Esophagus squamous epithelium (tissue), 5 donors: Measurements from ENCODE around the gene NAPB. TPM values are rescaled to one million over a fixed set of nuclear protein-coding genes. Genes with fewer than 3 reads are reported as not detected.

Experiments used
- DNase-seq: peaks from one replicate; lab custom pipeline; 2025; lab: John Stamatoyannopoulos, UW
- H3K27ac ChIP-seq, 4 donors: fragments of 200-600 bp; sonication (generic); one replicate each; pipeline ENCODE4 v1.5.1; 2016 to 2019; ENCODE audit warnings: mild to moderate bottlenecking in 1 of 4
- H3K27me3 ChIP-seq, 4 donors: fragments of 200-600 bp; sonication (generic); 1 replicate in 3 of 4; 2 replicates in 1 of 4; pipeline versions ENCODE4 v1.5.1 to v1.6.0; 2017 to 2021; ENCODE audit warnings: antibody characterized with exemption in 1 of 4
- H3K36me3 ChIP-seq, 3 donors: fragments of 200-600 bp; sonication (generic); one replicate each; pipeline ENCODE4 v1.5.1; 2016 to 2019
- H3K4me1 ChIP-seq, 3 donors: fragments of 200-600 bp; sonication (generic); one replicate each; pipeline ENCODE4 v1.5.1; 2017 to 2019
- H3K4me3 ChIP-seq, 4 donors: fragments of 200-600 bp; sonication (generic); 1 replicate in 3 of 4; 2 replicates in 1 of 4; pipeline ENCODE4 v1.5.1; 2016 to 2019; ENCODE audit warnings: mild to moderate bottlenecking in 2 of 4, moderate library complexity in 1 of 4
- H3K9me3 ChIP-seq, 3 donors: fragments of 200-600 bp; sonication (generic); one replicate each; pipeline ENCODE4 v1.5.1; 2016 to 2019
- POLR2A ChIP-seq, 4 donors: fragments of 450-650 bp; IDR thresholded peaks; one replicate each; pipeline ENCODE4 v1.6.1; 2017; ENCODE audit warnings: antibody characterized with exemption in 4 of 4, mild to moderate bottlenecking in 4 of 4, moderate library complexity in 3 of 4
- WGBS, 2 donors: methylation state at CpG; one replicate each; pipeline ENCODE4 v1.1.5; 2018; 5-methylcytosine and 5-hydroxymethylcytosine counted together
- intact Hi-C: fragments of 100-400 bp; cut with DNase I; formaldehyde crosslinking; loops from one replicate; pipeline ENCODE4 v1.15.0; 2022
- total RNA-seq, 4 donors: library from RNA; depleted of rRNA; stranded (reverse); fragments of >200 nt; gene quantifications; one replicate each; pipeline ENCODE4 v1.1.0, GENCODE V29; 2016
- TF ChIP-seq, protein P1 (sequence below), 6 experiments: fragments of 450-650 bp in 4 of 6; fragments of 200-600 bp in 2 of 6; sonication (generic) in 2 of 6; IDR thresholded peaks; one replicate each; pipeline ENCODE4 v1.5.1; 2016 to 2019; ENCODE audit warnings: antibody characterized with exemption in 6 of 6, mild to moderate bottlenecking in 4 of 6, moderate library complexity in 4 of 6
- donor health status: DM: yes; HTN: yes; CAD: no.

The NAPB gene
- total RNA-seq, 4 donors from 2014 or later: 7.7 to 16.0 (median 8.7) TPM

DNA sequence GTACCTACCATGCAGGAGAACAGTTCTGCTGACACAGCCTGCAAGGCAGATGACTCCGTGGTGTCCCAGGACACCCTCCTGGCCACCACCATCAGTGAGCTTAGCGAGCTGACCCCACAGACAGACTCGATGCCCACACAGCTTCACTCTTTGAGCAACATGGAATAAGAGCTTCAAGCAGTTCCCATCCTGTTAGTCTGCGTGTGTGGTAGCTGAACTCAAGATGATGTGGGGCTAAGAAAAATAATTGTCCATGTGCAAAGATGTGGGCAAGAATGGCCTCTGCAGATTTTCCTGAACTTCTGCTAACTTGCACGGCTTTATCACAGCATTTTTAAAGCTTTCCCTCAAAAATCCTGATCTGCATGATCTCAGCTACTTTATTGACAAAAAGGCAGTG lies 51.0 kb downstream of the NAPB start:
- H3K36me3 ChIP-seq: peaks cover 21 to 76% (median 38%) of the 10 kb centered on the region in 3 donors
- 89 to 95% methylated on average over 4 to 5 of the region's 5 CpGs for WGBS, 2 donors

DNA sequence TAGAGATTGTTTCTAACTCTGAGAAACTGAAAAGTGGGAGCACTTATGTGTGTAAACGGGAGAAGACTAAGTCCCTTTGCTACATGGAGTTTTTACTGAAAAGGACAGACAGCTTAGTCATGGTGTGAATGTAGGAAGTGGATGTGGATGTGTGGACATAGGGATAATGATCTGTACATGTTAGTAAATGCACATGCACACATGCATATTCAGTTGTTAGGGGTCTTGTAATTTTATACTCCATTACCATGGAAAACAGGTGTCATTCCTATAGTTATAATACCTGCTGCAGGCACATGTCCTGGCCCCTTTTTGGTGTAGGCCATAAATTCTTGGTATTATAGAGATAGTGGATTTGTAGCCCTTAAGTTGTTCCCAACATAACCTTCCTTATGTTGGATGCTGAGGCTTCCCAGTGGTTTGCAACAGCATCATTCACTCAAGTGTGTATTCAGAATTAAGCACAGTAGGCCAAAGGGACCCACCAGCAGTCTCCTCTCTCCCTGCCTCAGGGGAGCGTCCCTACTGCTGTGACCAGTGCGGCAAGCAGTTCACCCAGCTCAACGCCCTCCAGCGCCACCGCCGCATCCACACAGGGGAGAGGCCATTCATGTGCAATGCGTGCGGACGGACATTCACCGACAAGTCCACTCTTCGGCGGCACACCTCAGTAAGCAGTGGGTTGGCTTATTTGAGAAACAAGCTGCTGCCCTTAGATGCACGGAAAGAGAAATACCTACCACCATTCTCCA lies 52.0 kb downstream of the NAPB start:
- H3K27ac ChIP-seq: no peak overlapping the region
- no peaks in the 10 kb centered on the region for H3K9me3 ChIP-seq
- H3K27me3 ChIP-seq: no peaks in the 10 kb centered on the region
- intact Hi-C loops: no loop called here
- H3K4me1 ChIP-seq: peaks cover 0 to 34% (median 16%) of the 10 kb centered on the region in 3 donors
- no peak overlapping the region for H3K4me3 ChIP-seq
- WGBS, 2 donors: 87 to 95% methylated on average over 8 to 12 of the region's 14 CpGs
- TF ChIP-seq, protein P1, sequence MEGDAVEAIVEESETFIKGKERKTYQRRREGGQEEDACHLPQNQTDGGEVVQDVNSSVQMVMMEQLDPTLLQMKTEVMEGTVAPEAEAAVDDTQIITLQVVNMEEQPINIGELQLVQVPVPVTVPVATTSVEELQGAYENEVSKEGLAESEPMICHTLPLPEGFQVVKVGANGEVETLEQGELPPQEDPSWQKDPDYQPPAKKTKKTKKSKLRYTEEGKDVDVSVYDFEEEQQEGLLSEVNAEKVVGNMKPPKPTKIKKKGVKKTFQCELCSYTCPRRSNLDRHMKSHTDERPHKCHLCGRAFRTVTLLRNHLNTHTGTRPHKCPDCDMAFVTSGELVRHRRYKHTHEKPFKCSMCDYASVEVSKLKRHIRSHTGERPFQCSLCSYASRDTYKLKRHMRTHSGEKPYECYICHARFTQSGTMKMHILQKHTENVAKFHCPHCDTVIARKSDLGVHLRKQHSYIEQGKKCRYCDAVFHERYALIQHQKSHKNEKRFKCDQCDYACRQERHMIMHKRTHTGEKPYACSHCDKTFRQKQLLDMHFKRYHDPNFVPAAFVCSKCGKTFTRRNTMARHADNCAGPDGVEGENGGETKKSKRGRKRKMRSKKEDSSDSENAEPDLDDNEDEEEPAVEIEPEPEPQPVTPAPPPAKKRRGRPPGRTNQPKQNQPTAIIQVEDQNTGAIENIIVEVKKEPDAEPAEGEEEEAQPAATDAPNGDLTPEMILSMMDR (IDR thresholded peaks at IDR 0.05): no peak
- TF ChIP-seq POLR2A (IDR thresholded peaks at IDR 0.05): no peak
- peaks cover 21 to 76% (median 38%) of the 10 kb centered on the region in 3 donors for H3K36me3 ChIP-seq
- DNase-seq: no peak

More for the DNA sequence above, 51.0 kb downstream of the NAPB start:
- Histone ChIP-seq H3K27me3 (no peaks in the 10 kb centered on the region), H3K4me3 (no peak overlapping the region), H3K27ac (no peak overlapping the region), H3K4me1 (peaks cover 0 to 29% (median 16%) of the 10 kb centered on the region in 3 donors), H3K9me3 (no peaks in the 10 kb centered on the region)
- DNase-seq: no peak
- intact Hi-C loops: no loop called here
- TF ChIP-seq, protein P1 (IDR thresholded peaks at IDR 0.05): no peak
- TF ChIP-seq POLR2A (IDR thresholded peaks at IDR 0.05): no peak

DNA sequence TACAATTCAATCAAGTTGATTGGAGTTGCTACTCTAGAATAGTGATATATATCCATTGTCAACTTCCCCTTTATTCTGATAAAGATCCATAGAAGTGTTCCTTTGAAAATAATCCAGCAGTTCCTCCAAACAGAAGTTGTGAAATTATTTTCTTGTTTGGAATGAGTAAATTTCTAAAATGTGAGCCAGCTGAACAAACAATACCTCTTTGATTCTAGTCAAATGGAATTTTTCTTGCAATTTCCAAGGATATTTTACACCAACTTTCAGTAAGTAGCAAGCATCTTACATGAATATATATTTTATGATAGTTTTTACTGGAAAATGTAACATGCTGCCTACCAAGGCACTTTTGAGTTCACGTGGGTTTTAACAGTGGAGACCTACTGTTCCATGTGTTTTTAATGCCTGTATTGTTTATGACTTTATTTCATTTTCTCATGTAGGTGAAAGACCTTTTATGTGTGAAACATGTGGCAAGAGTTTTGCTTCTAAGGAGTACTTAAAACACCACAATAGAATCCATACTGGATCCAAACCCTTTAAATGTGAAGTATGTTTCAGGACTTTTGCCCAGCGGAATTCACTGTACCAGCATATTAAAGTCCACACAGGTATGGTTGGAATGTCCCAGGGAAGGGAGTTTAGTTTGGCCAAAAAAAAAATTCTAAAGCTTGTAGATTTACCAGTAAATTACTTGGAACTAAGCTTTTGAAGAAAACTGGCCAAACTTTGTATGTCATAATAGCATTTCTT lies 52.8 kb downstream of the NAPB start:
- intact Hi-C loops: no loop called here
- no peak for TF ChIP-seq POLR2A (IDR thresholded peaks at IDR 0.05)
- TF ChIP-seq, protein P1 (IDR thresholded peaks at IDR 0.05): no peak
- WGBS, 2 donors: 87 to 97% methylated on average over 2 of the region's 2 CpGs
- Histone ChIP-seq H3K4me1 (peaks cover 0 to 41% (median 18%) of the 10 kb centered on the region in 3 donors), H3K27me3 (no peaks in the 10 kb centered on the region), H3K9me3 (no peaks in the 10 kb centered on the region), H3K27ac (no peak overlapping the region), H3K4me3 (no peak overlapping the region), H3K36me3 (peaks cover 21 to 69% (median 35%) of the 10 kb centered on the region in 3 donors)
- no peak for DNase-seq

DNA sequence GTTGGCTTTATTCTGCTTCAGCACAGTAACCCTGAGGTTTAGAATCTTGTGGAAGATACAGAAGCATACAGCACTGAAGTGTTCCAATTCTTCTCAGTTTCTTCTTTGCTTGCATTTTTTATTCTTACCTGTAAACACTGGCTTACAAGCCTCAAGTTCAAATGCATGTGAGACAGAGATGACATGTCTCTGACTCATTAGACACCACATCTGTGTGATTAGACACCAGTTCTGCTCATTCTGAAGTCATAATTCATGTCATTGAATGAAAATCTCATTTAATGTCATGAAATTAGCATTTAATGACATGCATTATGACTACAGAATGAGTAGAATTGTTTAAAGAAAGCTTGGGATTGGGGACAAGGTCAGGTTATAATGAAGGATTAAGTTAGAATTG lies 53.5 kb downstream of the NAPB start:
- Histone ChIP-seq H3K36me3 (peaks cover 21 to 62% (median 29%) of the 10 kb centered on the region in 3 donors), H3K4me3 (no peak overlapping the region), H3K27me3 (no peaks in the 10 kb centered on the region), H3K4me1 (peaks cover 7 to 48% (median 25%) of the 10 kb centered on the region in 3 donors), H3K9me3 (no peaks in the 10 kb centered on the region), H3K27ac (no peak overlapping the region)
- DNase-seq: no peak
- TF ChIP-seq, protein P1 (IDR thresholded peaks at IDR 0.05): no peak
- no peak for TF ChIP-seq POLR2A (IDR thresholded peaks at IDR 0.05)
- intact Hi-C loops: no loop called here

DNA sequence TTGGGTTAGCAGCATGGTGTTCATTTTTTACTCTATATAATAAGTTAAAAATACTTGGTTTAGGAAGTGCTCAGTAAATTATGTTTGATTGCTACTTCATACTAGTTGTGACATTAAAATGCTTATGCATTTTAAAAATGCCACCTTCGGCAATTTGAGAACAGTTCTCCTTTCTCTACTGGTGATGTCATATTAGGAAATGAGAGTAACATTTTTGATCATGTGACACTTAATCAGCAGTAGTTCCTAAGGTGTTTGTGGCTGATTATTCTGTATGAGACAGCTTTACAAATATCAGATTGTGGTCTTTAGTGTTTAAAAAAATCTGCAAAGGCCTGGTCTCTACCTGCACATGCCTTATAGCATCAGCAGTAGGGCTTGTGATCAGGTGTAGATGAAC lies 54.9 kb downstream of the NAPB start:
- Histone ChIP-seq H3K4me1 (peaks cover 9 to 52% (median 26%) of the 10 kb centered on the region in 3 donors), H3K9me3 (no peaks in the 10 kb centered on the region), H3K27ac (peak overlapping the region in 2 of 4 donors; percentile 6 to 30), H3K36me3 (peaks cover 11 to 48% (median 20%) of the 10 kb centered on the region in 3 donors), H3K4me3 (no peak overlapping the region), H3K27me3 (no peaks in the 10 kb centered on the region)
- DNase-seq: no peak
- TF ChIP-seq POLR2A (IDR thresholded peaks at IDR 0.05): no peak
- TF ChIP-seq, protein P1 (IDR thresholded peaks at IDR 0.05): no peak
- WGBS, 2 donors: 23 to 53% methylated on average over 1 of the region's 1 CpG
- intact Hi-C loops: no loop called here
